Fibroblast of lung (primary cell): Measurements from ENCODE around the gene FAM117A.

Experiments
- CTCF ChIP-seq, 2 donors: IDR thresholded peaks in 1 of 2; conservative IDR thresholded peaks in 1 of 2; 1 replicate in 1 of 2; 2 replicates in 1 of 2; pipeline ENCODE4 v1.5.1; 2011 to 2012; ENCODE audit warnings: low read length in 2 of 2, control low read depth in 1 of 2, inconsistent platforms in 1 of 2, low read depth in 1 of 2, mild to moderate bottlenecking in 1 of 2
- EZH2 ChIP-seq: IDR thresholded peaks from 2 replicates; pipeline ENCODE4 v1.5.1; 2012; ENCODE audit warnings: low read length, control low read depth, mild to moderate bottlenecking; ENCODE audit errors: missing control alignments

- TF ChIP-seq EZH2 = no peak
- no peak for TF ChIP-seq CTCF (conservative IDR thresholded peaks at IDR 0.05 in 1 of 2, IDR thresholded peaks at IDR 0.05 in 1 of 2; ENCODE audit: low read depth in 1 of 2, low read length in 2 of 2)
Measured at GRCh38 chr17:49734515-49735490, 29.1 kb downstream of the FAM117A start.
